GM06990 (cell line): ENCODE results near the gene EPB41.

Experiments
- DNase-seq: peaks from one replicate; pipeline ENCODE4 v3.0.0-alpha.2; 2011; ENCODE audit not compliant: insufficient read length; ENCODE audit errors: extremely low read depth
- H3K27me3 ChIP-seq: replicated peaks from 2 replicates; pipeline ENCODE4 v1.6.0; 2011; ENCODE audit warnings: low read length; ENCODE audit not compliant: control insufficient read depth, insufficient read depth
- H3K36me3 ChIP-seq: 2 replicates; pipeline ENCODE4 v1.5.1; 2011; ENCODE audit warnings: low read length; ENCODE audit not compliant: control insufficient read depth, insufficient read depth
- H3K4me3 ChIP-seq: replicated peaks from 2 replicates; pipeline ENCODE4 v1.5.1; 2011; ENCODE audit warnings: low read depth, mild to moderate bottlenecking, control low read depth, low read length
- CTCF ChIP-seq: IDR thresholded peaks from 2 replicates; pipeline ENCODE4 v1.5.1; 2011; ENCODE audit warnings: low read length, control low read depth, mild to moderate bottlenecking, inconsistent platforms; ENCODE audit not compliant: insufficient read depth, poor library complexity, severe bottlenecking

EPB41 gene

GRCh38 chr1:28986306-28986910 lies 72.0 kb downstream of the EPB41 start:
- H3K4me3 ChIP-seq, result no peak overlapping the region
- H3K36me3 ChIP-seq, result no peaks in the 10 kb centered on the region
- DNase-seq, result no peak

GRCh38 chr1:29002792-29003191 lies 88.4 kb downstream of the EPB41 start:
- no peak for DNase-seq
- H3K4me3 ChIP-seq, result no peak overlapping the region
- H3K36me3 ChIP-seq, result no peaks in the 10 kb centered on the region
- TF ChIP-seq CTCF, result no peak
- no peaks in the 10 kb centered on the region for H3K27me3 ChIP-seq

More at GRCh38 chr1:28986306-28986910, 72.0 kb downstream of the EPB41 start:
- H3K27me3 ChIP-seq, result no peaks in the 10 kb centered on the region
- no peak for TF ChIP-seq CTCF

- DNase-seq, result no peak
- no peaks in the 10 kb centered on the region for H3K36me3 ChIP-seq
- H3K27me3 ChIP-seq, result no peaks in the 10 kb centered on the region
- no peak for TF ChIP-seq CTCF
- H3K4me3 ChIP-seq, result no peak overlapping the region
Measured at GRCh38 chr1:29004288-29004687, 89.9 kb downstream of the EPB41 start.

GRCh38 chr1:29004798-29005197 lies 90.4 kb downstream of the EPB41 start:
- no peak for TF ChIP-seq CTCF
- no peak for DNase-seq
- no peak overlapping the region for H3K4me3 ChIP-seq
- no peaks in the 10 kb centered on the region for H3K36me3 ChIP-seq
- no peaks in the 10 kb centered on the region for H3K27me3 ChIP-seq

- Histone ChIP-seq H3K4me3 (no peak overlapping the region), H3K27me3 (no peaks in the 10 kb centered on the region), H3K36me3 (no peaks in the 10 kb centered on the region)
- DNase-seq, result no peak
- no peak for TF ChIP-seq CTCF
Measured at GRCh38 chr1:29011775-29012174, 97.4 kb downstream of the EPB41 start.

- no peaks in the 10 kb centered on the region for H3K27me3 ChIP-seq
- H3K4me3 ChIP-seq, result no peak overlapping the region
- H3K36me3 ChIP-seq, result no peaks in the 10 kb centered on the region
- DNase-seq, result no peak
- TF ChIP-seq CTCF, result no peak
Measured at GRCh38 chr1:29017235-29017634, 102.9 kb downstream of the EPB41 start.
